ENCODE data around the gene CLCN1. TPM values are rescaled to one million over a fixed set of nuclear protein-coding genes. Genes with fewer than 3 reads are reported as not detected.

CLCN1 gene
- total and polyA plus RNA-seq, 2 donors (not counting 3 experiments of a cell fraction or from before 2014, with no cell fraction given), result not detected

DNA sequence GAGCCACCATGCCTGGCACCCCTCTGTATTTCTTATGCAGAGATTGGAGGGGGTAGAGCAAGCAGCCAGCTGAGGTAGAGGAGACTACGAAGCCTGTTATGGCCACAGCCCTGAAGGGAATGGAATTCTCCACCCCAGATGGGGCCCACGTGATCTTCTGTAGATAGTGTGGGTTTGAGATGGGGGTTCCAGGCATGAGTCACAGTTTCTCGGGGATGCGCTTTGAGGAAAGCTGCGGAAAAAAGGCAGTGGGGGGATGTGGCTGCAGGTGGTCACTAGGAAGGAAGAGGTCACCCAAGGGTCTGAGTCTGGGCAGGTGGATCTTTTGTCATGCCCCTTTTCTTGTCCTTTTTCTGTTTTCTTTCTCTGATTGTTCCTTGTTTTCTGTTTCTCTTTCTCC is 35.1 kb downstream of the CLCN1 start:
- H3K27me3 ChIP-seq (ENCODE audit: control insufficient read depth in 2 of 2, insufficient read depth in 2 of 2, low read length in 2 of 2), result peaks cover 15 to 24% of the 10 kb centered on the region in 2 experiments
- no peaks in the 10 kb centered on the region for H3K9me1 ChIP-seq (replicated peaks; ENCODE audit: control insufficient read depth, extremely low read depth, insufficient read depth, low read length)
- no peak for FAIRE-seq
- H3K27ac ChIP-seq (ENCODE audit: insufficient read depth, low read depth, low read length), result no peak overlapping the region
- no peak overlapping the region for H3K4me3 ChIP-seq (replicated peaks in 1 of 3; ENCODE audit: insufficient read depth in 1 of 3, low read depth in 1 of 3, low read length in 3 of 3)
- no peaks in the 10 kb centered on the region for H3K9me3 ChIP-seq (replicated peaks; ENCODE audit: control insufficient read depth, insufficient read depth, low read length)
- CTCF ChIA-PET, result interaction anchor here (1.0 kb wide), 1 partner anchor 14 kb away, joined by 3 read pairs; no protein-coding TSS in a partner anchor
- H3K9ac ChIP-seq (replicated peaks; ENCODE audit: extremely low read depth, insufficient read depth, low read length), result no peak overlapping the region
- no peak overlapping the region for H3K4me2 ChIP-seq (ENCODE audit: insufficient read depth, low read length)
- H2AFZ ChIP-seq (ENCODE audit: low read depth, low read length), result no peak overlapping the region
- H4K20me1 ChIP-seq (replicated peaks; ENCODE audit: control insufficient read depth, extremely low read depth, insufficient read depth, low read length), result no peaks in the 10 kb centered on the region
- no TSS peak for BruUV-seq (replicated peaks)
- POLR2A ChIA-PET, result no interaction called here
- intact Hi-C loops (cut with micrococcal nuclease), result no loop called here
- no peaks in the 10 kb centered on the region for H3K4me1 ChIP-seq (ENCODE audit: control insufficient read depth, extremely low read depth, insufficient read depth, low read length)
- dilution Hi-C loops (cut with MboI; ENCODE audit: extremely low pct_ligation_motif_present, low sequenced_read_pairs), result no loop called here
- no peaks in the 10 kb centered on the region for H3K36me3 ChIP-seq (ENCODE audit: control insufficient read depth in 2 of 2, extremely low read depth in 1 of 2, insufficient read depth in 2 of 2, low read length in 2 of 2)
- DNase-seq (ENCODE audit: low read depth, low spot score), result no peak
- TF ChIP-seq GATA2 (IDR thresholded peaks at IDR 0.05; ENCODE audit: insufficient read depth, insufficient read length, low read depth, low read length), result no peak
- H3K79me2 ChIP-seq (ENCODE audit: control insufficient read depth, insufficient read depth, low read length), result no peaks in the 10 kb centered on the region

DNA sequence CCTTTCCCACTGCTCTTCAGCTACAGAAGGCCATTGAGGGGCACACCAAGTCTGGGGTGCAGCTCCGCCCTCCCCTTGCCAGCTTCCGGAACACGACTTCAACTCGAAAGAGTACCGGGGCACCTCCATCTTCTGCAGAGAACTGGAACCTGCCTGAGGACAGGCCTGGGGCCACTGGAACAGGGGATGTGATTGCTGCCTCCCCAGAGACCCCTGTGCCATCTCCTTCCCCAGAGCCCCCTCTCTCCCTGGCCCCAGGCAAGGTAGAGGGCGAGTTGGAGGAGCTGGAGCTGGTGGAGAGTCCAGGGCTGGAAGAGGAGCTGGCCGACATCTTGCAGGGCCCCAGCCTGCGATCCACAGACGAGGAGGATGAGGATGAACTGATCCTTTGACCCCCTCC is 35.7 kb downstream of the CLCN1 start:
- H3K79me2 ChIP-seq (ENCODE audit: control insufficient read depth, insufficient read depth, low read length), result no peaks in the 10 kb centered on the region
- BruUV-seq (replicated peaks), result no TSS peak
- intact Hi-C loops (cut with micrococcal nuclease), result no loop called here
- ChIA-PET POLR2A (no interaction called here), CTCF (no interaction called here)
- no peaks in the 10 kb centered on the region for H4K20me1 ChIP-seq (replicated peaks; ENCODE audit: control insufficient read depth, extremely low read depth, insufficient read depth, low read length)
- H2AFZ ChIP-seq (ENCODE audit: low read depth, low read length), result no peak overlapping the region
- H3K36me3 ChIP-seq (ENCODE audit: control insufficient read depth in 2 of 2, extremely low read depth in 1 of 2, insufficient read depth in 2 of 2, low read length in 2 of 2), result no peaks in the 10 kb centered on the region
- H3K27me3 ChIP-seq (ENCODE audit: control insufficient read depth in 2 of 2, insufficient read depth in 2 of 2, low read length in 2 of 2), result peaks cover 10 to 21% of the 10 kb centered on the region in 2 experiments
- H3K9me3 ChIP-seq (replicated peaks; ENCODE audit: control insufficient read depth, insufficient read depth, low read length), result no peaks in the 10 kb centered on the region
- no peaks in the 10 kb centered on the region for H3K9me1 ChIP-seq (replicated peaks; ENCODE audit: control insufficient read depth, extremely low read depth, insufficient read depth, low read length)
- H3K27ac ChIP-seq (ENCODE audit: insufficient read depth, low read depth, low read length), result no peak overlapping the region
- dilution Hi-C loops (cut with MboI; ENCODE audit: extremely low pct_ligation_motif_present, low sequenced_read_pairs), result no loop called here
- H3K4me2 ChIP-seq (ENCODE audit: insufficient read depth, low read length), result no peak overlapping the region
- H3K4me1 ChIP-seq (ENCODE audit: control insufficient read depth, extremely low read depth, insufficient read depth, low read length), result no peaks in the 10 kb centered on the region
- TF ChIP-seq POLR2A (IDR thresholded peaks at IDR 0.05; ENCODE audit: low read depth, low read length) (no peak), POLR2AphosphoS5 (IDR thresholded peaks at IDR 0.05; ENCODE audit: insufficient read depth, low read depth, low read length) (no peak), GATA2 (IDR thresholded peaks at IDR 0.05; ENCODE audit: insufficient read depth, insufficient read length, low read depth, low read length) (no peak), EZH2 (IDR thresholded peaks at IDR 0.05; ENCODE audit: borderline replicate concordance, low read depth, low read length, severe bottlenecking) (no peak), JUN (IDR thresholded peaks at IDR 0.05; ENCODE audit: borderline replicate concordance, insufficient read depth, insufficient read length, low read depth) (no peak), MYC (IDR thresholded peaks at IDR 0.05; ENCODE audit: low read depth, low read length) (no peak), FOS (IDR thresholded peaks at IDR 0.05; ENCODE audit: borderline replicate concordance, insufficient read depth, low read length) (no peak)
- TF ChIP-seq, protein P1, sequence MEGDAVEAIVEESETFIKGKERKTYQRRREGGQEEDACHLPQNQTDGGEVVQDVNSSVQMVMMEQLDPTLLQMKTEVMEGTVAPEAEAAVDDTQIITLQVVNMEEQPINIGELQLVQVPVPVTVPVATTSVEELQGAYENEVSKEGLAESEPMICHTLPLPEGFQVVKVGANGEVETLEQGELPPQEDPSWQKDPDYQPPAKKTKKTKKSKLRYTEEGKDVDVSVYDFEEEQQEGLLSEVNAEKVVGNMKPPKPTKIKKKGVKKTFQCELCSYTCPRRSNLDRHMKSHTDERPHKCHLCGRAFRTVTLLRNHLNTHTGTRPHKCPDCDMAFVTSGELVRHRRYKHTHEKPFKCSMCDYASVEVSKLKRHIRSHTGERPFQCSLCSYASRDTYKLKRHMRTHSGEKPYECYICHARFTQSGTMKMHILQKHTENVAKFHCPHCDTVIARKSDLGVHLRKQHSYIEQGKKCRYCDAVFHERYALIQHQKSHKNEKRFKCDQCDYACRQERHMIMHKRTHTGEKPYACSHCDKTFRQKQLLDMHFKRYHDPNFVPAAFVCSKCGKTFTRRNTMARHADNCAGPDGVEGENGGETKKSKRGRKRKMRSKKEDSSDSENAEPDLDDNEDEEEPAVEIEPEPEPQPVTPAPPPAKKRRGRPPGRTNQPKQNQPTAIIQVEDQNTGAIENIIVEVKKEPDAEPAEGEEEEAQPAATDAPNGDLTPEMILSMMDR (IDR thresholded peaks at IDR 0.05; ENCODE audit: extremely low read depth in 1 of 2, insufficient read depth in 1 of 2, low read depth in 1 of 2, low read length in 2 of 2), result no peak
- TF ChIP-seq, protein P2, sequence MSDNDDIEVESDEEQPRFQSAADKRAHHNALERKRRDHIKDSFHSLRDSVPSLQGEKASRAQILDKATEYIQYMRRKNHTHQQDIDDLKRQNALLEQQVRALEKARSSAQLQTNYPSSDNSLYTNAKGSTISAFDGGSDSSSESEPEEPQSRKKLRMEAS (IDR thresholded peaks at IDR 0.05; ENCODE audit: insufficient read depth, insufficient read length), result no peak
- FAIRE-seq, result no peak
- no peak overlapping the region for H3K9ac ChIP-seq (replicated peaks; ENCODE audit: extremely low read depth, insufficient read depth, low read length)
- no peak for DNase-seq (ENCODE audit: low read depth, low spot score)
- no peak overlapping the region for H3K4me3 ChIP-seq (replicated peaks in 1 of 3; ENCODE audit: insufficient read depth in 1 of 3, low read depth in 1 of 3, low read length in 3 of 3)
